GM23338 (cell line): ENCODE data around the gene SENP8. TPM values are rescaled to one million over a fixed set of nuclear protein-coding genes. Genes with fewer than 3 reads are reported as not detected.

Source experiments
- ATAC-seq: fragments of 200-7000 bp; cut with Tn5 transposase; 3 replicates; pipeline ENCODE4 v1.9.1; 2020
- DNase-seq: peaks from one replicate; pipeline ENCODE4 v3.0.0-alpha.2; 2015; ENCODE audit warnings: low spot score
- H2AFZ ChIP-seq: fragments of 200-600 bp; sonication (generic); 2 replicates; pipeline ENCODE4 v1.8.0; 2016; ENCODE audit warnings: antibody characterized with exemption, mild to moderate bottlenecking, moderate library complexity
- H3F3A ChIP-seq: fragments of 200-600 bp; sonication (generic); replicated peaks from 2 replicates; pipeline ENCODE4 v1.8.0; 2017; ENCODE audit warnings: antibody characterized with exemption, mixed run types, low read depth
- H3K27ac ChIP-seq: fragments of 200-600 bp; sonication (generic); 2 replicates; pipeline ENCODE4 v1.6.1; 2016; ENCODE audit warnings: low read depth
- H3K27me3 ChIP-seq: fragments of 200-600 bp; sonication (generic); 2 replicates; pipeline ENCODE4 v1.8.0; 2016; ENCODE audit warnings: mild to moderate bottlenecking, mixed run types, moderate library complexity; ENCODE audit not compliant: insufficient read depth
- H3K36me3 ChIP-seq: fragments of 200-600 bp; sonication (generic); 2 replicates; pipeline ENCODE4 v1.8.0; 2016; ENCODE audit warnings: mild to moderate bottlenecking; ENCODE audit not compliant: insufficient read depth
- H3K4me1 ChIP-seq: fragments of 200-600 bp; sonication (generic); 2 replicates; pipeline ENCODE4 v1.8.0; 2016; ENCODE audit warnings: mild to moderate bottlenecking, moderate library complexity; ENCODE audit not compliant: insufficient read depth
- H3K4me2 ChIP-seq: fragments of 200-600 bp; sonication (generic); 2 replicates; pipeline ENCODE4 v1.7.1; 2017; ENCODE audit warnings: mixed run types
- H3K4me3 ChIP-seq: fragments of 200-600 bp; sonication (generic); 2 replicates; pipeline ENCODE4 v1.6.1; 2016; ENCODE audit warnings: mixed run types
- H3K79me2 ChIP-seq: fragments of 200-600 bp; sonication (generic); replicated peaks from 2 replicates; pipeline ENCODE4 v1.8.0; 2017; ENCODE audit warnings: mild to moderate bottlenecking; ENCODE audit not compliant: insufficient read depth
- H3K9me2 ChIP-seq: fragments of 200-600 bp; sonication (generic); 2 replicates; pipeline ENCODE4 v1.8.0; 2017; ENCODE audit not compliant: insufficient read depth
- H4K20me1 ChIP-seq: fragments of 200-600 bp; sonication (generic); replicated peaks from 2 replicates; pipeline ENCODE4 v1.8.0; 2017; ENCODE audit warnings: mild to moderate bottlenecking; ENCODE audit not compliant: insufficient read depth
- H3K27ac Mint-ChIP-seq: 2 replicates; pipeline ENCODE4 v1.8.0; 2020; ENCODE audit warnings: inconsistent platforms, mild to moderate bottlenecking, moderate library complexity, mixed read lengths
- H3K27me3 Mint-ChIP-seq: 3 replicates; pipeline ENCODE4 v1.8.0; 2022; ENCODE audit warnings: low read depth, mild to moderate bottlenecking, moderate library complexity, mixed read lengths, inconsistent platforms; ENCODE audit not compliant: insufficient read depth, poor library complexity
- H3K36me3 Mint-ChIP-seq: 3 replicates; pipeline ENCODE4 v1.8.0; 2021; ENCODE audit warnings: low read depth, mild to moderate bottlenecking, inconsistent platforms, moderate library complexity, mixed read lengths
- H3K4me1 Mint-ChIP-seq: 3 replicates; pipeline ENCODE4 v1.8.0; 2020; ENCODE audit warnings: mild to moderate bottlenecking, inconsistent platforms, mixed read lengths
- H3K4me3 Mint-ChIP-seq: 3 replicates; pipeline ENCODE4 v1.8.0; 2021; ENCODE audit warnings: moderate library complexity, mild to moderate bottlenecking, inconsistent platforms, mixed read lengths
- H3K9me3 Mint-ChIP-seq: 3 replicates; pipeline ENCODE4 v1.8.0; 2020; ENCODE audit warnings: moderate library complexity, mild to moderate bottlenecking, inconsistent platforms, mixed read lengths
- CREB1 ChIP-seq: fragments of 250-450 bp; sonication (Bioruptor Pico); IDR thresholded peaks from 2 replicates; pipeline ENCODE4 v1.5.0; 2020; ENCODE audit warnings: low read depth, mild to moderate bottlenecking, moderate library complexity
- EZH2 ChIP-seq: fragments of 200-600 bp; sonication (generic); IDR thresholded peaks from one replicate; pipeline ENCODE4 v1.8.0; 2017; ENCODE audit warnings: antibody characterized with exemption, mild to moderate bottlenecking, low read depth; ENCODE audit not compliant: unreplicated experiment
- EZH2phosphoT487 ChIP-seq: fragments of 200-600 bp; sonication (generic); IDR thresholded peaks from one replicate; pipeline ENCODE4 v1.8.1; 2018; ENCODE audit warnings: antibody characterized with exemption; ENCODE audit not compliant: unreplicated experiment
- JUNB ChIP-seq: IDR thresholded peaks from one replicate; pipeline ENCODE4 v1.6.1; 2016; ENCODE audit warnings: antibody characterized with exemption; ENCODE audit not compliant: unreplicated experiment
- NANOG ChIP-seq: IDR thresholded peaks from 2 replicates; pipeline ENCODE4 v1.6.1; 2016; ENCODE audit warnings: antibody characterized with exemption, borderline replicate concordance
- POLR2AphosphoS5 ChIP-seq: IDR thresholded peaks from 2 replicates; pipeline ENCODE4 v1.6.1; 2016; ENCODE audit warnings: antibody characterized with exemption, low read depth
- STAT1 ChIP-seq: IDR thresholded peaks from one replicate; pipeline ENCODE4 v1.6.1; 2016; ENCODE audit warnings: antibody characterized with exemption; ENCODE audit not compliant: unreplicated experiment
- ZNF114 ChIP-seq: fragments of 250-450 bp; sonication (Bioruptor Pico); IDR thresholded peaks from 2 replicates; pipeline ENCODE4 v1.5.0; 2020; ENCODE audit warnings: mild to moderate bottlenecking, moderate library complexity
- ZNF331 ChIP-seq: fragments of 250-450 bp; sonication (Bioruptor Pico); IDR thresholded peaks from 2 replicates; pipeline ENCODE4 v1.5.0; 2020; ENCODE audit warnings: low read depth, mild to moderate bottlenecking, moderate library complexity
- polyA plus RNA-seq: library from polyadenylated mRNA; unstranded; fragments of >200 nt; fragmentation: Nextera tagmentation; extraction: Ambion mirVana; gene quantifications from 2 replicates; pipeline ENCODE4 v1.2.1, GENCODE V29; 2016
- total RNA-seq: library from RNA; depleted of rRNA; stranded (reverse); fragments of >200 nt; shearing (Covaris generic); gene quantifications from 2 replicates; pipeline ENCODE4 v1.2.3, GENCODE V29; 2014
- TF ChIP-seq, protein P1 (sequence below), 2 experiments: fragments of 200-600 bp in 1 of 2; sonication (generic) in 1 of 2; conservative IDR thresholded peaks; 2 replicates each; pipeline versions ENCODE4 v1.5.1 to v1.6.1; 2016 to 2017; ENCODE audit warnings: antibody characterized with exemption in 2 of 2, low read depth in 2 of 2, mild to moderate bottlenecking in 2 of 2, moderate library complexity in 1 of 2
- TF ChIP-seq, protein P2 (sequence below): IDR thresholded peaks from one replicate; pipeline ENCODE4 v1.6.1; 2018; ENCODE audit warnings: antibody characterized with exemption; ENCODE audit not compliant: unreplicated experiment
- TF ChIP-seq, protein P3 (sequence below): fragments of 250-450 bp; sonication (Bioruptor Pico); IDR thresholded peaks from 2 replicates; pipeline ENCODE4 v1.5.0; 2020; ENCODE audit warnings: mild to moderate bottlenecking, moderate library complexity
- TF ChIP-seq, protein P4 (sequence below): IDR thresholded peaks from 2 replicates; pipeline ENCODE4 v1.6.1; 2016; ENCODE audit warnings: antibody characterized with exemption

SENP8 gene
- total and polyA plus RNA-seq, 2 experiments from 2014 or later = 3.1 to 7.7 TPM

DNA sequence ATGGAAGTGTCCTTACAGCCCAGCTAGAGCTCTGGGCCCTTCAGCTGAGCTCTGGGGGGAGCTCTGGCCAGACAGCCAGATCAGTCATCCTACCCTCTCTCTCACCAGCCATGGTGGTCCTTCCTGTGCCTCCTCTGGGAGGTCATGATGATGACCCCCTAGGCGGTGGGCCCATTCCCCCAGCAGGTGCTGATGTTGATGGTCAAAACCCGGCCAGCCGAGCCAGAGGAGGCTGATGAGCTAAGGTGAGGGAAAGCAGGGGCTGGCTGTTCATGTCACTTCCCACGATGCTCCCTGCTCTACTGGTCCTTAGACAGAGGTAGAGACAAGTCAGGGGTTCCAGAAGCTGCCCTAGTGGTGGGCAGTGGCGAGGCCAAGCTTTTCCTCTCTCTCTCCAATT, 44.4 kb downstream of the SENP8 start:
- Histone ChIP-seq H3K4me2 (no peak overlapping the region), H3K27me3 (no peaks in the 10 kb centered on the region), H2AFZ (no peak overlapping the region), H3K4me3 (no peak overlapping the region), H3K4me1 (no peaks in the 10 kb centered on the region), H3K36me3 (no peaks in the 10 kb centered on the region), H3K27ac (no peak overlapping the region), H3K9me2 (0 out of 2 replicates have a peak, but pooled peaks cover 2% of the 10 kb centered on the region), H3K79me2 (no peaks in the 10 kb centered on the region), H4K20me1 (no peaks in the 10 kb centered on the region), H3F3A (no peaks in the 10 kb centered on the region)
- no peak overlapping the region for H3K4me3 Mint-ChIP-seq
- H3K27me3 Mint-ChIP-seq = peaks cover 4% of the 10 kb centered on the region
- ATAC-seq = no peak
- H3K27ac Mint-ChIP-seq = no peak overlapping the region
- no peaks in the 10 kb centered on the region for H3K9me3 Mint-ChIP-seq
- peaks cover 5% of the 10 kb centered on the region; the same call in 2 of the 3 replicates for H3K4me1 Mint-ChIP-seq
- TF ChIP-seq, protein P1, sequence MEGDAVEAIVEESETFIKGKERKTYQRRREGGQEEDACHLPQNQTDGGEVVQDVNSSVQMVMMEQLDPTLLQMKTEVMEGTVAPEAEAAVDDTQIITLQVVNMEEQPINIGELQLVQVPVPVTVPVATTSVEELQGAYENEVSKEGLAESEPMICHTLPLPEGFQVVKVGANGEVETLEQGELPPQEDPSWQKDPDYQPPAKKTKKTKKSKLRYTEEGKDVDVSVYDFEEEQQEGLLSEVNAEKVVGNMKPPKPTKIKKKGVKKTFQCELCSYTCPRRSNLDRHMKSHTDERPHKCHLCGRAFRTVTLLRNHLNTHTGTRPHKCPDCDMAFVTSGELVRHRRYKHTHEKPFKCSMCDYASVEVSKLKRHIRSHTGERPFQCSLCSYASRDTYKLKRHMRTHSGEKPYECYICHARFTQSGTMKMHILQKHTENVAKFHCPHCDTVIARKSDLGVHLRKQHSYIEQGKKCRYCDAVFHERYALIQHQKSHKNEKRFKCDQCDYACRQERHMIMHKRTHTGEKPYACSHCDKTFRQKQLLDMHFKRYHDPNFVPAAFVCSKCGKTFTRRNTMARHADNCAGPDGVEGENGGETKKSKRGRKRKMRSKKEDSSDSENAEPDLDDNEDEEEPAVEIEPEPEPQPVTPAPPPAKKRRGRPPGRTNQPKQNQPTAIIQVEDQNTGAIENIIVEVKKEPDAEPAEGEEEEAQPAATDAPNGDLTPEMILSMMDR (conservative IDR thresholded peaks at IDR 0.05; ENCODE audit: low read depth in 2 of 2) = no peak
- TF ChIP-seq STAT1 = no peak
- no peak for TF ChIP-seq EZH2phosphoT487
- no peak for TF ChIP-seq EZH2
- TF ChIP-seq ZNF114 (CRISPR knock-in tag) = no peak
- TF ChIP-seq, protein P2, sequence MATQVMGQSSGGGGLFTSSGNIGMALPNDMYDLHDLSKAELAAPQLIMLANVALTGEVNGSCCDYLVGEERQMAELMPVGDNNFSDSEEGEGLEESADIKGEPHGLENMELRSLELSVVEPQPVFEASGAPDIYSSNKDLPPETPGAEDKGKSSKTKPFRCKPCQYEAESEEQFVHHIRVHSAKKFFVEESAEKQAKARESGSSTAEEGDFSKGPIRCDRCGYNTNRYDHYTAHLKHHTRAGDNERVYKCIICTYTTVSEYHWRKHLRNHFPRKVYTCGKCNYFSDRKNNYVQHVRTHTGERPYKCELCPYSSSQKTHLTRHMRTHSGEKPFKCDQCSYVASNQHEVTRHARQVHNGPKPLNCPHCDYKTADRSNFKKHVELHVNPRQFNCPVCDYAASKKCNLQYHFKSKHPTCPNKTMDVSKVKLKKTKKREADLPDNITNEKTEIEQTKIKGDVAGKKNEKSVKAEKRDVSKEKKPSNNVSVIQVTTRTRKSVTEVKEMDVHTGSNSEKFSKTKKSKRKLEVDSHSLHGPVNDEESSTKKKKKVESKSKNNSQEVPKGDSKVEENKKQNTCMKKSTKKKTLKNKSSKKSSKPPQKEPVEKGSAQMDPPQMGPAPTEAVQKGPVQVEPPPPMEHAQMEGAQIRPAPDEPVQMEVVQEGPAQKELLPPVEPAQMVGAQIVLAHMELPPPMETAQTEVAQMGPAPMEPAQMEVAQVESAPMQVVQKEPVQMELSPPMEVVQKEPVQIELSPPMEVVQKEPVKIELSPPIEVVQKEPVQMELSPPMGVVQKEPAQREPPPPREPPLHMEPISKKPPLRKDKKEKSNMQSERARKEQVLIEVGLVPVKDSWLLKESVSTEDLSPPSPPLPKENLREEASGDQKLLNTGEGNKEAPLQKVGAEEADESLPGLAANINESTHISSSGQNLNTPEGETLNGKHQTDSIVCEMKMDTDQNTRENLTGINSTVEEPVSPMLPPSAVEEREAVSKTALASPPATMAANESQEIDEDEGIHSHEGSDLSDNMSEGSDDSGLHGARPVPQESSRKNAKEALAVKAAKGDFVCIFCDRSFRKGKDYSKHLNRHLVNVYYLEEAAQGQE = no peak
- TF ChIP-seq CREB1 = no peak
- TF ChIP-seq, protein P3, sequence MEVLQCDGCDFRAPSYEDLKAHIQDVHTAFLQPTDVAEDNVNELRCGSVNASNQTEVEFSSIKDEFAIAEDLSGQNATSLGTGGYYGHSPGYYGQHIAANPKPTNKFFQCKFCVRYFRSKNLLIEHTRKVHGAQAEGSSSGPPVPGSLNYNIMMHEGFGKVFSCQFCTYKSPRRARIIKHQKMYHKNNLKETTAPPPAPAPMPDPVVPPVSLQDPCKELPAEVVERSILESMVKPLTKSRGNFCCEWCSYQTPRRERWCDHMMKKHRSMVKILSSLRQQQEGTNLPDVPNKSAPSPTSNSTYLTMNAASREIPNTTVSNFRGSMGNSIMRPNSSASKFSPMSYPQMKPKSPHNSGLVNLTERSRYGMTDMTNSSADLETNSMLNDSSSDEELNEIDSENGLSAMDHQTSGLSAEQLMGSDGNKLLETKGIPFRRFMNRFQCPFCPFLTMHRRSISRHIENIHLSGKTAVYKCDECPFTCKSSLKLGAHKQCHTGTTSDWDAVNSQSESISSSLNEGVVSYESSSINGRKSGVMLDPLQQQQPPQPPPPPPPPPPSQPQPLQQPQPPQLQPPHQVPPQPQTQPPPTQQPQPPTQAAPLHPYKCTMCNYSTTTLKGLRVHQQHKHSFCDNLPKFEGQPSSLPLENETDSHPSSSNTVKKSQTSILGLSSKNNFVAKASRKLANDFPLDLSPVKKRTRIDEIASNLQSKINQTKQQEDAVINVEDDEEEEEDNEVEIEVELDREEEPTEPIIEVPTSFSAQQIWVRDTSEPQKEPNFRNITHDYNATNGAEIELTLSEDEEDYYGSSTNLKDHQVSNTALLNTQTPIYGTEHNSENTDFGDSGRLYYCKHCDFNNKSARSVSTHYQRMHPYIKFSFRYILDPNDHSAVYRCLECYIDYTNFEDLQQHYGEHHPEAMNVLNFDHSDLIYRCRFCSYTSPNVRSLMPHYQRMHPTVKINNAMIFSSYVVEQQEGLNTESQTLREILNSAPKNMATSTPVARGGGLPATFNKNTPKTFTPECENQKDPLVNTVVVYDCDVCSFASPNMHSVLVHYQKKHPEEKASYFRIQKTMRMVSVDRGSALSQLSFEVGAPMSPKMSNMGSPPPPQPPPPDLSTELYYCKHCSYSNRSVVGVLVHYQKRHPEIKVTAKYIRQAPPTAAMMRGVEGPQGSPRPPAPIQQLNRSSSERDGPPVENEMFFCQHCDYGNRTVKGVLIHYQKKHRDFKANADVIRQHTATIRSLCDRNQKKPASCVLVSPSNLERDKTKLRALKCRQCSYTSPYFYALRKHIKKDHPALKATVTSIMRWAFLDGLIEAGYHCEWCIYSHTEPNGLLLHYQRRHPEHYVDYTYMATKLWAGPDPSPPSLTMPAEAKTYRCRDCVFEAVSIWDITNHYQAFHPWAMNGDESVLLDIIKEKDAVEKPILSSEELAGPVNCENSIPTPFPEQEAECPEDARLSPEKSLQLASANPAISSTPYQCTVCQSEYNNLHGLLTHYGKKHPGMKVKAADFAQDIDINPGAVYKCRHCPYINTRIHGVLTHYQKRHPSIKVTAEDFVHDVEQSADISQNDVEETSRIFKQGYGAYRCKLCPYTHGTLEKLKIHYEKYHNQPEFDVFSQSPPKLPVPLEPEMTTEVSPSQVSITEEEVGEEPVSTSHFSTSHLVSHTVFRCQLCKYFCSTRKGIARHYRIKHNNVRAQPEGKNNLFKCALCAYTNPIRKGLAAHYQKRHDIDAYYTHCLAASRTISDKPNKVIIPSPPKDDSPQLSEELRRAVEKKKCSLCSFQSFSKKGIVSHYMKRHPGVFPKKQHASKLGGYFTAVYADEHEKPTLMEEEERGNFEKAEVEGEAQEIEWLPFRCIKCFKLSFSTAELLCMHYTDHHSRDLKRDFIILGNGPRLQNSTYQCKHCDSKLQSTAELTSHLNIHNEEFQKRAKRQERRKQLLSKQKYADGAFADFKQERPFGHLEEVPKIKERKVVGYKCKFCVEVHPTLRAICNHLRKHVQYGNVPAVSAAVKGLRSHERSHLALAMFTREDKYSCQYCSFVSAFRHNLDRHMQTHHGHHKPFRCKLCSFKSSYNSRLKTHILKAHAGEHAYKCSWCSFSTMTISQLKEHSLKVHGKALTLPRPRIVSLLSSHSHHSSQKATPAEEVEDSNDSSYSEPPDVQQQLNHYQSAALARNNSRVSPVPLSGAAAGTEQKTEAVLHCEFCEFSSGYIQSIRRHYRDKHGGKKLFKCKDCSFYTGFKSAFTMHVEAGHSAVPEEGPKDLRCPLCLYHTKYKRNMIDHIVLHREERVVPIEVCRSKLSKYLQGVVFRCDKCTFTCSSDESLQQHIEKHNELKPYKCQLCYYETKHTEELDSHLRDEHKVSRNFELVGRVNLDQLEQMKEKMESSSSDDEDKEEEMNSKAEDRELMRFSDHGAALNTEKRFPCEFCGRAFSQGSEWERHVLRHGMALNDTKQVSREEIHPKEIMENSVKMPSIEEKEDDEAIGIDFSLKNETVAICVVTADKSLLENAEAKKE (CRISPR knock-in tag) = no peak
- no peak for TF ChIP-seq ZNF331
- TF ChIP-seq NANOG = no peak
- no peak for TF ChIP-seq JUNB
- TF ChIP-seq, protein P4, sequence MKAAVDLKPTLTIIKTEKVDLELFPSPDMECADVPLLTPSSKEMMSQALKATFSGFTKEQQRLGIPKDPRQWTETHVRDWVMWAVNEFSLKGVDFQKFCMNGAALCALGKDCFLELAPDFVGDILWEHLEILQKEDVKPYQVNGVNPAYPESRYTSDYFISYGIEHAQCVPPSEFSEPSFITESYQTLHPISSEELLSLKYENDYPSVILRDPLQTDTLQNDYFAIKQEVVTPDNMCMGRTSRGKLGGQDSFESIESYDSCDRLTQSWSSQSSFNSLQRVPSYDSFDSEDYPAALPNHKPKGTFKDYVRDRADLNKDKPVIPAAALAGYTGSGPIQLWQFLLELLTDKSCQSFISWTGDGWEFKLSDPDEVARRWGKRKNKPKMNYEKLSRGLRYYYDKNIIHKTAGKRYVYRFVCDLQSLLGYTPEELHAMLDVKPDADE = no peak
- no peak for TF ChIP-seq POLR2AphosphoS5
- DNase-seq = no peak
- no peaks in the 10 kb centered on the region for H3K36me3 Mint-ChIP-seq
